ENCODE measurements around the gene NTN5. TPM values are rescaled to one million over a fixed set of nuclear protein-coding genes. Genes with fewer than 3 reads are reported as not detected.

The NTN5 gene
- total and polyA plus RNA-seq, 9 of the 15 experiments (the other 6 are each of a cell fraction or from before 2014, with no cell fraction given), result not detected

DNA sequence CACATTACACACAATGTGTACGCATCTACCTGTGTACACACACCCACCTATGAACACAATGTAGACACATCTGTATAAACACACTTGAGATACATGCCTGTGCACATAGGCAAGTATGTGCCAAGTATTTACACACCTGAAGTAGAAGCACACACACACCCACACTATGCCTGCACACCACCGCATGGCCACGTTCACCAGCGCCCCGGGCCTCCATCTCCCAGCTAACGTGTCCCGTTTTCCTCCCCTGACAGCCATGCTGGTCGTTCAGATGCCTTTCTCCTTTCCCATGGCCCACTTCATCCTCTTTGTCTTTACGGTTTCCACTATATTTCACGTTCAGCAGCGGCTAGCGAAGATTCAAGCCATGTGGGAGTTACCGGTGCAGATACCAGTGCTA, 29.9 kb upstream of the NTN5 start (continued):
- TF ChIP-seq, protein P1, sequence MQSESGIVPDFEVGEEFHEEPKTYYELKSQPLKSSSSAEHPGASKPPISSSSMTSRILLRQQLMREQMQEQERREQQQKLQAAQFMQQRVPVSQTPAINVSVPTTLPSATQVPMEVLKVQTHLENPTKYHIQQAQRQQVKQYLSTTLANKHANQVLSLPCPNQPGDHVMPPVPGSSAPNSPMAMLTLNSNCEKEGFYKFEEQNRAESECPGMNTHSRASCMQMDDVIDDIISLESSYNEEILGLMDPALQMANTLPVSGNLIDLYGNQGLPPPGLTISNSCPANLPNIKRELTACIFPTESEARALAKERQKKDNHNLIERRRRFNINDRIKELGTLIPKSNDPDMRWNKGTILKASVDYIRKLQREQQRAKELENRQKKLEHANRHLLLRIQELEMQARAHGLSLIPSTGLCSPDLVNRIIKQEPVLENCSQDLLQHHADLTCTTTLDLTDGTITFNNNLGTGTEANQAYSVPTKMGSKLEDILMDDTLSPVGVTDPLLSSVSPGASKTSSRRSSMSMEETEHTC (IDR thresholded peaks at IDR 0.05), result no peak
- TF ChIP-seq SMARCA4 (IDR thresholded peaks at IDR 0.05) (no peak), ZNF699 (CRISPR knock-in tag; IDR thresholded peaks at IDR 0.05; ENCODE audit: insufficient replicate concordance) (no peak)

DNA sequence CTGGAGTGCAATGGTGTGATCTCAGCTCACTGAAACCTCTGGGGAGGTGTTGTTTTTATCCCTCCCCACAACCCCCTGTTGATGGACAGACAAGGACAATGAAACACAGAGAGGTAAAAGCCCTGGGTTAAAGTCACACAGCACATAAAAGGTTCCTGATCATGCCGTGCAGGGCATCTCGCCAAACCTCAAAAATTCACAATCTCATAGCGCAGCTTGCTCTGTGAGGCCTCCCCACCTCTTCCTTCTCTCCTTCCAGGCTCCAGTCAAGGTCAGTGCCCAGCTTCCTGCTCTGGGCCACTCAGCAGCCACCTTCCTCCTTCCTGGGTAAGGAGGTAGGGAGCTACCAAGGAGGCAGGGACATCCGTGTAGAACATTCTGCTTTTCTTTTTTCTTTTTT, 25.2 kb upstream of the NTN5 start:
- Histone ChIP-seq H3K4me3 (no peak overlapping the region), H3K79me2 (ENCODE audit: control insufficient read depth, insufficient read depth, low read length) (no peaks in the 10 kb centered on the region), H3K36me3 (ENCODE audit: control insufficient read depth, insufficient read depth, low read length) (no peaks in the 10 kb centered on the region), H2AFZ (ENCODE audit: low read depth, low read length) (peak overlapping the region; percentile 76), H3K27me3 (ENCODE audit: control insufficient read depth in 2 of 2, insufficient read depth in 2 of 2, low read length in 2 of 2) (no peaks in the 10 kb centered on the region), H3K27ac (ENCODE audit: extremely low read depth, low read depth, low read length) (peak overlapping the region; percentile 31; the same call in 2 of the 3 replicates), H3K9me3 (replicated peaks; ENCODE audit: control insufficient read depth, insufficient read depth, low read depth, low read length) (no peaks in the 10 kb centered on the region), H4K20me1 (replicated peaks; ENCODE audit: control insufficient read depth, insufficient read depth, low read length) (no peaks in the 10 kb centered on the region), H3K4me2 (ENCODE audit: insufficient read depth, low read length) (peak overlapping the region; percentile 51), H3K4me1 (replicated peaks in 1 of 2; ENCODE audit: control insufficient read depth in 2 of 2, insufficient read depth in 2 of 2, low read length in 2 of 2) (peaks cover 10 to 30% of the 10 kb centered on the region in 2 experiments; a peak in 4 of 5 replicates), H3K9me1 (ENCODE audit: control insufficient read depth, insufficient read depth, low read length) (no peaks in the 10 kb centered on the region), H3K9ac (ENCODE audit: insufficient read depth in 1 of 2, low read depth in 2 of 2, low read length in 2 of 2) (peak overlapping the region; percentile 20 to 87; a peak in 1 of 4 replicates)
- 0% methylated on average over 4 of the region's 4 CpGs for WGBS (ENCODE audit: insufficient coverage, low coverage, missing lambda C conversion rate)
- POLR2A ChIA-PET, result interaction anchor here (0.6 to 1.1 kb wide), 2 partner anchors 14 to 19 kb away, joined by 3 read pairs; no protein-coding TSS in a partner anchor
- BruUV-seq (replicated peaks), result no TSS peak
- peak; percentile 54 to 79 (median 60) for DNase-seq (ENCODE audit: extremely low read depth in 1 of 4, low spot score in 3 of 4)
- in situ Hi-C loops (cut with MboI) (no loop called here), intact Hi-C loops (cut with micrococcal nuclease) (no loop called here)
- peak; percentile 91 for FAIRE-seq
- peak; percentile 89 for ATAC-seq
- CTCF ChIA-PET (ENCODE audit: low intra/inter-chr PET ratio), result no interaction called here
- TF ChIP-seq MCM5 (IDR thresholded peaks at IDR 0.05; ENCODE audit: low read depth), result no peak
- TF ChIP-seq, protein P2, sequence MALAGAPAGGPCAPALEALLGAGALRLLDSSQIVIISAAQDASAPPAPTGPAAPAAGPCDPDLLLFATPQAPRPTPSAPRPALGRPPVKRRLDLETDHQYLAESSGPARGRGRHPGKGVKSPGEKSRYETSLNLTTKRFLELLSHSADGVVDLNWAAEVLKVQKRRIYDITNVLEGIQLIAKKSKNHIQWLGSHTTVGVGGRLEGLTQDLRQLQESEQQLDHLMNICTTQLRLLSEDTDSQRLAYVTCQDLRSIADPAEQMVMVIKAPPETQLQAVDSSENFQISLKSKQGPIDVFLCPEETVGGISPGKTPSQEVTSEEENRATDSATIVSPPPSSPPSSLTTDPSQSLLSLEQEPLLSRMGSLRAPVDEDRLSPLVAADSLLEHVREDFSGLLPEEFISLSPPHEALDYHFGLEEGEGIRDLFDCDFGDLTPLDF (CRISPR knock-in tag; IDR thresholded peaks at IDR 0.05), result no peak
- no peak for TF ChIP-seq ZNF124 (CRISPR knock-in tag; IDR thresholded peaks at IDR 0.05)
- TF ChIP-seq KDM1A (IDR thresholded peaks at IDR 0.05), result peak; percentile 61 to 84
- peak; percentile 69; the same call in 1 of the 2 replicates for TF ChIP-seq ADNP (tag; IDR thresholded peaks at IDR 0.05)
- no peak for TF ChIP-seq RBFOX2 (IDR thresholded peaks at IDR 0.05; ENCODE audit: low read depth, low read length)
- no peak for TF ChIP-seq COPS2 (conservative IDR thresholded peaks at IDR 0.05)
- TF ChIP-seq, protein P3, sequence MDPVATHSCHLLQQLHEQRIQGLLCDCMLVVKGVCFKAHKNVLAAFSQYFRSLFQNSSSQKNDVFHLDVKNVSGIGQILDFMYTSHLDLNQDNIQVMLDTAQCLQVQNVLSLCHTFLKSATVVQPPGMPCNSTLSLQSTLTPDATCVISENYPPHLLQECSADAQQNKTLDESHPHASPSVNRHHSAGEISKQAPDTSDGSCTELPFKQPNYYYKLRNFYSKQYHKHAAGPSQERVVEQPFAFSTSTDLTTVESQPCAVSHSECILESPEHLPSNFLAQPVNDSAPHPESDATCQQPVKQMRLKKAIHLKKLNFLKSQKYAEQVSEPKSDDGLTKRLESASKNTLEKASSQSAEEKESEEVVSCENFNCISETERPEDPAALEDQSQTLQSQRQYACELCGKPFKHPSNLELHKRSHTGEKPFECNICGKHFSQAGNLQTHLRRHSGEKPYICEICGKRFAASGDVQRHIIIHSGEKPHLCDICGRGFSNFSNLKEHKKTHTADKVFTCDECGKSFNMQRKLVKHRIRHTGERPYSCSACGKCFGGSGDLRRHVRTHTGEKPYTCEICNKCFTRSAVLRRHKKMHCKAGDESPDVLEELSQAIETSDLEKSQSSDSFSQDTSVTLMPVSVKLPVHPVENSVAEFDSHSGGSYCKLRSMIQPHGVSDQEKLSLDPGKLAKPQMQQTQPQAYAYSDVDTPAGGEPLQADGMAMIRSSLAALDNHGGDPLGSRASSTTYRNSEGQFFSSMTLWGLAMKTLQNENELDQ (CRISPR knock-in tag; IDR thresholded peaks at IDR 0.05; ENCODE audit: borderline replicate concordance), result no peak
- no peak for TF ChIP-seq GABPB2 (CRISPR knock-in tag; conservative IDR thresholded peaks at IDR 0.05)
- no peak for TF ChIP-seq NFXL1 (CRISPR knock-in tag; IDR thresholded peaks at IDR 0.05)
- TF ChIP-seq MTA2 (IDR thresholded peaks at IDR 0.05; ENCODE audit: low read depth), result peak; percentile 27; the same call in 1 of the 2 replicates
- TF ChIP-seq, protein P4, sequence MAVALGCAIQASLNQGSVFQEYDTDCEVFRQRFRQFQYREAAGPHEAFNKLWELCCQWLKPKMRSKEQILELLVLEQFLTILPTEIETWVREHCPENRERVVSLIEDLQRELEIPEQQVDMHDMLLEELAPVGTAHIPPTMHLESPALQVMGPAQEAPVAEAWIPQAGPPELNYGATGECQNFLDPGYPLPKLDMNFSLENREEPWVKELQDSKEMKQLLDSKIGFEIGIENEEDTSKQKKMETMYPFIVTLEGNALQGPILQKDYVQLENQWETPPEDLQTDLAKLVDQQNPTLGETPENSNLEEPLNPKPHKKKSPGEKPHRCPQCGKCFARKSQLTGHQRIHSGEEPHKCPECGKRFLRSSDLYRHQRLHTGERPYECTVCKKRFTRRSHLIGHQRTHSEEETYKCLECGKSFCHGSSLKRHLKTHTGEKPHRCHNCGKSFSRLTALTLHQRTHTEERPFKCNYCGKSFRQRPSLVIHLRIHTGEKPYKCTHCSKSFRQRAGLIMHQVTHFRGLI (CRISPR knock-in tag; IDR thresholded peaks at IDR 0.05), result no peak
- no peak for TF ChIP-seq ZNF431 (CRISPR knock-in tag; IDR thresholded peaks at IDR 0.05)
- 0 out of 2 replicates have a peak, but pooled peaks have one; percentile 23 for TF ChIP-seq SOX6 (IDR thresholded peaks at IDR 0.05)
